LoVo (cell line): Measurements from ENCODE around the gene SOSTDC1.

Experiments
- DNase-seq: peaks from one replicate; pipeline ENCODE4 v3.0.0-alpha.2; 2016; ENCODE audit warnings: low spot score

Gene SOSTDC1

DNA sequence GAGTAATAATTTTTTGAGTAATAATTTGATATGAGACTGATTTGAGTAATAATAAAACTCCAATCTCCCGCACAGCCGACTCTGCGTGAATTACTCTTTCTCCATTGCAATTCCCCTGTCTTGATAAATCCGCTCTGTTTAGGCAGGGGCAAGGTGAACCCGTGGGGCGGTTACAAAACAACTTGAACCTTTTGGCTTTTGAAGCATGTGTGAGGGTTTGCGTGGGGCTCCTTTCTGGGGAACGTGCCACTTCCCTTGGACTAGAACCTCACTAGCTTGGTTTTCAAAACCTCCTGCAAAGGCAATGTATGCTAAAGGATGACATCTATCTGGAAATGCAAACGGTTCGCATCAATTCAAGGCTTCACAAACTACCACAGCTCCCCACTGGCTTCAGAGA lies 45.7 kb downstream of the SOSTDC1 start:
- DNase-seq, result peak; percentile 22

DNA sequence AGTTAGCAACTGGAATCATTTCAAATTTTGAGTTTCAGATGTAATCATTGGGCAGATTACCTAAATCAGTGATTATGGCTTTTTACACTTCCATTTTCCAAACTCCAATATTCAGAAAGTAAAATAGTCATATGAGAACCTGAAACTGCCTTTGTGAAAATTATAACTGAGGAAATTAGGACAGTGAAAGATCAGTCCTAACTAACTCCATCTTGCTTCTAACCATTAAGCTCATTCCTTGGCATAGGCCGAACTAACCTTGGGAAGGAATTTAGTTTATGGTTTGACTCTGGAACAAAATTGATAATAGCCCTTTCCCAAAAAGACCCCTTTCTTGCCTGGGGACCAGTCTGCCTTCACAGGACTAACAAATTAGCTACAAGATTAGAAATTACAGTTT lies 46.4 kb downstream of the SOSTDC1 start:
- no peak for DNase-seq

DNA sequence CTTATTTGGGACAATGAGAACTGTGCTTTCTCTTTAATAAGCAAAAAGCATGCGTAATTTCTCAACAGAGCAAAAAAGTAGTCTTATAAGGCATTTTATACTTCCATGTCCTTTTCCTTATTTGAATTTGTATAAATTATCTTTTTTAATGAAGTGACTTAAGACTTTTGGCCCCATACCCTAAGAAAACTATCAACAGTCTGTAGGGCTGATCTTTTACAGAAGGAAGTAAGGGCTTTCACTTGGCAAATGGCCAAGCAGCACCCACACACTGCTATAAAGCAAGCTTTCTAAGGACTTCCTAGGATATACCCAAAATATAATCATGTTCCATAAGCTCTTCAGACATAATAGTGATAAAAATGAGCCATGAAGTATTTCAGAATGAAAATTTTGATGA lies 47.6 kb downstream of the SOSTDC1 start:
- peak; percentile 26 for DNase-seq

DNA sequence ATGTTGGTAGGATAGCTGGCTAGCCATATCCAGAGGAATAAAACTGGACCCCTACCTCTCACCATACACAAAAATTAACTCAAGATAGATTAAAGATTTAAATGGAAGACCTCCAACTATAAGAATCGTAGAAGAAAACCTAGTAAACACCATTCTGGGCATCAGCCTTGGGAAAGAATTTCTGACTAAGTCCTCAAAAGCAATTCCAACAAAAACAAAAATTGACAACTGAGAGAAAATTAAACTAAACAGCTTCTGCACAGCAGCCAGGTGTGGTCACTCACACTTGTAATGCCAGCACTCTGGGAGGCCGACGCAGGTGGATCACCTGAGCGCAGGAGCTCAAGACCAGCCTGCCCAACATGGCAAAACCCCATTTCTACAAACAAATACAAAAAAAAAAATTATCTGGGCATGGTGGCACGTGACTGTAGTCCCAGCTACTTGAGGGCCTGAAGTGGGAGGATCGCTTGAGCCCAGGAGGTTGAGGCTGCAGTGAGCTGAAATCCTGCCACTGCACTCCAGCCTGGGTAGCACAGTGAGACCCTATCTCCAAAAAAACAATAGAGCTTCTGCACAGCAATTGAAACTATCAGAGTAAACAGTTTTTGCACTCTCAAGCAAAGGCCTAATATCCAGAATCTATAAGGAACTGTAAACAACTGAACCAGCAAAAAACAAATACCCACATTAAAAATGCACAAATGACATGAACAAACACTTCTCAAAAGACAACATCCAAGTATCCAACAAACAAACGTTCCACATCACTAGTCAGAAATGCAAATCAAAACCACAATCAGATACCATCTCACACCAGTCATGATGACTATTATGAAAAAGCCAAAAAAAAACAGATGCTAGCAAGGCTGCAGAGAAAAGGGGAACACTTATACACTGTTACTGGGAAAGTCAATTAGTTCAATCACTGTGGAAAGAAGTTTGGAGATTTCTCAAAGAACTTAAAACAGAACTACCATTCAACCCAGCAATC lies 49.0 kb downstream of the SOSTDC1 start:
- peak; percentile 25 for DNase-seq

DNA sequence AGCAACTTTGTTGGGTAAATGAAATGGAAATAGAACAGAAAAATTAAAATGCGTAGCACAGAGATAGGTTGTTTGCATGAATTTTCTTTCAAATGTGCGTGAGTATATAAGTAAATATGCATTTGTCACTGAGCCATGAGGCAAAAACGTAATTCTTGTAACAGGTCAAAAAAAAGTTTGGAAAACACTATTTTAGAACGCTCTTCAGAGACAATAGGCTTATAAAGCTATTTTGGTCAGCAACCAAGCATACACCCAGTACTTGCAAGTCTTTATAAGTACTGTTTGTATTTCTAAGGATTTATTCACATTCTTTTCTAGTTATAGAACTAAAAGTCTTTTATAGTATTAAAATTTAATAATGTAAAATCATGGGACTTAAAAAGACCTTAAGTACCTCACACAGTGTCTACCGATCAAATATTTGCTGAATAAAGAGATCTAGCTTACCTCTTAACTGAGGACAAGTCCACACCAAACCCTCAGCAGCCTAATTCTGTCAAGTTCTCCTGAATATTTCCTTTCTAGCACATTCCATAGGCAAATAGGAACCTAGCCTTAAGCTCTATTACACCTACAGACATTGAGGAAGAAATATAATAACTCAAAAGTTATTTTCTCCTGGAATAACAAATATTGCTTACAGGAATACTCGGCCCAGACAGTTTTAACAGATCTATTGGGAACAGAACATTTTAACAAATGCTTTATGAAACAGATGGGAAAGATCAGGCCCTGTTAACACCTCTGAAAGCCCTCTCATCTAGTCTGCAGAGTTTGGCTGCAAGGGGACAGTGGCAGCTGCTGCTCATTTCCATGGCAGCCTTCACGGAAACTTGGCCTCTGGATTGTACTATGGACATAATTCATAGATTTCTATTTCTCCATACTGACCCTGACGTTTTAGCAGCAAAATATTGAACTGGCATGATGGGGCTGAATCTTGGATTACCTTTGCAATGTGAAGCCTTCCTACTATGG lies 53.0 kb downstream of the SOSTDC1 start:
- no peak for DNase-seq
